Activated naive CD4-positive, alpha-beta T cell treated with Interleukin-2 at 50 U/mL for 16 hours (primary cell): Measurements from ENCODE around the gene P2RY14.

Experiments used
- DNase-seq: peaks from one replicate; pipeline ENCODE4 v3.0.0-alpha.2; 2020

Gene P2RY14

DNA sequence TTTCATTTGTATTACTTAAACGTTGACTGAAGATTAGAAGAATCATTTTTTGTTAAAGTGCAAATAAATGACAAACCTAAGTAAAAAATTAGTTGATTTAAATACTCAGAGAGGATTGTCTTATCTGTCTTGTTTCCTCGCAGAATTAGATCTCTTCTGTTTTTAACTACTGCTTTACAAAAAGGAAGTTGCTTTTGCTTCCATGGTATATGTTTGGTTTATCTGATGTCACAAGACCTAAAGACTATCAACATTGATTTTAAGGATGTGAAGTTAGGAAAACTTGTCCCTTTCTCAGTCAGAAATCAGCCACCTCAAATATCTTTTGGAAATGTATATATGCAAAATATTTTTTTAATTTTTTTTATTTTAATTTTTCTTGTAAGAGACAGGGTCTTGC lies 104.0 kb downstream of the P2RY14 start:
- DNase-seq: no peak

DNA sequence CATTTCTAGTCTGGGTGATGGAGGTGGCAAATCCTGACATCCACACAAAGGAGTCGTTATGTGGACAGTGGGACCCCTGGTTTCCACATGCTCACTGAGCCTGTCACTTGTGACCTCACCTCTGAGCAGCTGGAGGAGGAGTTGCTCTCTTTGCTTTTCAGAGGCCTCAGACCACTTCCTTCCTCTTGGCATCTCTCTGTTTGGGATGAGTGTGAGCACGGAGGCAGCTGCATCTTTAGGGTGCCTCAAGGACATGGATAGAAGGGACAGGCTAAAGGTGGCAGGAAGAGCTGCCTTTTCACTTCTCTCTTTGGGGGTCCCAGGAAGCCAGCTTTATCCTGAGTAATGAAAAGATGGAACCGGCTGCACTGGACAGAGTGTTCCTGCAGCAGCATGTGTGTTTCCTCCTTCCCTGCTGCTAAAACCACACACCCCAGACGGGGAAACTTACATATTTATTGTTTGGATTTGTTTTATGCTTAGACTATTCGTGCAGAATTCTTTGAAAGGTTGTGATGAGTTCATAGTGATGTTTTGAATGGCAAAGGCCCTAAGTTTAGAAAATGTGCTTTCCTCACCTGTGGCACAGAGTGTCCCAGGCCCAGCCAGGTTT lies 107.1 kb downstream of the P2RY14 start:
- peak; percentile 31 for DNase-seq

DNA sequence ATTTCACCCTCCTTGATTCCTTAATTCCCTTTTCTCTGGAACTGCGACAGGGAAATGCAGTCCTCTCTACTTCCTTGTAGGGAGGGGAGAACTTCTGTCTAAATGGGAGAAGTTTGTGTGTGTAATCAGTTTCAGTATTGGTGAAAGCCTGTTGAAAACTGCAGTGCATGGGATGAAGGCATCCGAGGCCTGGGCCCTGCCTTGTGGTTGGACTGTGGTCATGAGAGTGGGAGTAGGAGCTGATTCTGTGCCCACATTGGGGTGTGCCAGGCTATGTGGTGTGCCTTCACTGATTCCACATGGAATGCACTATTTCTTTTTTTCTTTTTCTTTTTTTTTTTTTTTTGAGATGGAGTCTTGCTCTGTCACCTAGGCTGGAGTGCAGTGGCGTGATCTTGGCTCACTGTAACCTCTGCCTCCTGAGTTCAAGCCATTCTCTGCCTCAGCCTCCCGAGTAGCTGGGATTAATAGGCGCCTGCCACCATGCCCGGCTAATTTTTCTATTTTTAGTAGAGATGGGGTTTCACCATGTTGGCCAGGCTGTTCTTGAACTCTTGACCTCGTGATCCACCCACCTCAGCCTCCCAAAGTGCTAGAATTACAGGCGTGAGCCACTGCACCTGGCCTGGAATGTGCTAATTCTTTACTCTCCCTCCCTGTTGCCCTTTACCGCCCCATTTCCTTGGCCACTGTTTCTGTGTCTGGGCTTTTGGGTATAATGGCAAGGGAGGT lies 108.2 kb downstream of the P2RY14 start:
- peak; percentile 53 for DNase-seq

DNA sequence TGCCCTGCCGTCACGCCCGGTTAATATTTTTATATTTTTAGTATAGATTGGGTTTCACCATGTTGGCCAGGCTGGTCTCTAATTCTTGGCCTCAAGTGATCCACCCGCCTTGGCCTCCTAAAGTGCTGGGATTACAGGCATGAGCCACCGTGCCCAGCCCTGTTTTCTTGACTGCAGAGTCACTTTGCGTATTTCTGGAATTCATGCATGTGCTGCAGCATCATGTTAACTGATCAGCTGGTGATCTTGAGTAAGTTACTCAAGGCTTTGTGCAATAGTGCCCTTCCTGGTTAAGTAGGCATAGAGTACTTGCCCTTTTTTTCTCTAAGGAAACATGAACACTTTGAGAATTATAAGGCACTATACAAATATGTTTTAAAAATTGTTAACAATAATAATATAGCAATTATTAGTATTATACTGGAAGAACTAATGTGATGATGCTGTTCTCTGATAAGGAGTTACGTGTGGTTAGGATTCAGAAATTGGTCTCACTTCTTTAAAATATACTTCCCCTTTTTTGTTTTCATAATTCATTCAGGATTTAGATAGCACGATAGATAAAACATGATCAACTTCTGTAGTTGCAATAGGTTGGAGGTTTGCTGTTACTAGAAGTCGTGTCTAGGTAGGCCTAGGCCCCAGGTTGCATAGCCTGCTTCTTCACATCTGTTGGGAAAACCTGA lies 108.9 kb downstream of the P2RY14 start:
- DNase-seq: no peak

DNA sequence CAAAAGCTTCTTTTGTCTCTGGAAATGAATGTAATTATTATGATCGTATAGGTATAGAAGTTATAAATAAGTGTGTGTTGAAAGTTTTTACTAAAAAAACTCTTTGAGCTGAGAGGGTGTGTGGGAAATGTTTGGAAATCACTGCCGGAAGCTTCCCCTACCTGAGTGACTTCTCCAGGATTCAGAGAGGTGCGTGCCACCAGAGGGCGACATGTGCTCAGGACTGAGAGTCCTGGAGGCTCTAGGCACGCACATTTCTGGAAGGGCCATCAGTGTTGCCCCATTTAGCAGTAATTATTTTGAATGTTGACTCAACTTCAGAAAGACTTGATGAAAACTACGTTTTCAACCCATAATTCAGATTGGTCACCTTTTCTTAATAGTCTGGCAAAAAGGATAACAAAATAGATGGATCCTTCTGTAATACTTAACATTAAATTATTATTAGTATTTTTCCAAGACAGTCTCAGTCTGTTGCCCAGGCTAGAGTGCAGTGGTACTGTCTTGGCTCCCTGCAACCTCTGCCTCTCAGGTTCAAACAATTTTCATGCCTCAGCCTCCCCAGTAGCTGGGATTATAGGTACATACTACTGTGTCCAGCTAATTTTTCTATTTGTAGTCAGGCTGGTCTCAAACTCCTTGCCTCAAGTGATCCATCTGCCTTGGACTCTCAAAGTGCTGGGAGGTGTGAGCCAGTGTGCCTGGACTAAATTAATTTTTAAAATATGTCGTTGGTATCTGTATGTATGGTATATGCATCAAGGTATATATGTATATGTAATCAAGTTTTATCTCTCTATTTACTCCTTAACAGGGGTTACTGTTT lies 109.9 kb downstream of the P2RY14 start:
- peak; percentile 85 for DNase-seq

DNA sequence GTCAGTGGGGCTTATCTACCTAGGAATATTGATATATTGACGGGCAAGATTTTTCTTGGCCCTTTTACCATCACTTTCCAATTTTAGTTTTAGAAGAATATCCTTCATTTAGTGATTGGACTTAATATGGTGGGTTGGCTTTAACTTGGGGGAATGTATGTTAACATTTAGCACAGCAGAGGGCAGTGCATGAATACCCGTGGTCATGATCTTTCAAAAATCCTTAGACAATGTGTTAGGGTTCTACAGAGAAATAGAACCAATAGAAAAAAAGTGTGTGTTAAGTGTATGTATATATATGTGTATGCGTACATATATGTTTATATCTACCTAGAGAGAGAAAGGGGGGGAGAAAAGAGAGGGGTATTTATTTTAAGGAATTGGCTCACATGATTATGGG lies 112.2 kb downstream of the P2RY14 start:
- DNase-seq: no peak

DNA sequence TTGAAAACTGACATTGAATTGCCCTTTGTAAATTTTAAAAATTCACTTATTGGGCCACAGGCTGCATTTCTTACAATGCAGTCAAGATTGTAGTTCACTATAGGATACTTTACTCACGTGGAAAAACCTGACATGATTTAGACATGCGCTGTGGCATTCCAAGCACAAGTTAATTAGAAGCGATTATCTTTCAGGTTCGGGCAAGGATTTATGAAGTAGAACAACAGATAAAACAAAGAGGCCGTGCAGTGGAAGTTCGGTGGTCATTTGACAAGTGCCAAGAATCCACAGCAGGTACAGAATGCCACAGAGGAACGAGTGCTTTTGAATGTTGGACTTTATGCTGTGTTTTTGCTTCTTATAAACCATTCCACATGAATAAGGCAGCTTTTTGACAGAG lies 113.1 kb downstream of the P2RY14 start:
- no peak for DNase-seq
